ENCODE results near the gene SEC14L2.
A peak's percentile ranks its signal among the peaks of the same experiment; 100 is the strongest.

SEC14L2 gene

DNA sequence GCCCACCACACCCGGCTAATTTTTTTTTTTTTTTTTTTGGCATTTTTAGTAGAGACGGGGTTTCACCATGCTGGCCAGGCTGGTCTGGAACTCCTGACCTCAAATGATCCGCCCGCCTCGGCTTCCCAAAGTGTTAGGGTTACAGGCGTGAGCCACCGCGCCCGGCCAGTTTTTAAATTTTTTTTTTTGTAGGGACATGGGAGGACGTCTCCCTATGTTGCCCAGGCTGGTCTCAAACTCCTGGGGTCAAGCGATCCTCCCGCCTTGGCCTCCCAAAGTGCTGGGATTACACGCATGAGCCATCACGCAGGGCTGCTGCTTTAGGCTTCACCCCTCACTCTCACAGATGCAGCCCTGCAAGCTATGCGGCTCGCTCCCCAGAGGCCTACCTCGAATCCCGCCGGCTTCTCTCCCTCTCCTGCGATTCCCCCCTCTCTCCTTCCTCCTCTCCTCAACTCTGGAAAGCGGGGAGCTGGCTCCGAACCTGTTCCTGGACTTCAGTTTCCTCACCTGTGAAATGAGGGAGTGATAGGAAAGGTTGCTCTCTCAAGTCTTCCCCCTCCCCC is 39.1 kb upstream of the SEC14L2 start:
- H2AFZ ChIP-seq: no peak overlapping the region
- H3K9ac ChIP-seq: no peak overlapping the region
- peak overlapping the region; percentile 87 for H3K4me2 ChIP-seq (ENCODE audit: low read length)
- peaks cover 7% of the 10 kb centered on the region for H3K4me1 ChIP-seq
- H3K79me2 ChIP-seq: peaks cover 23% of the 10 kb centered on the region
- H3K27me3 ChIP-seq (ENCODE audit: control insufficient read depth, insufficient read depth, low read length): no peaks in the 10 kb centered on the region
- no peaks in the 10 kb centered on the region for H3K36me3 ChIP-seq (ENCODE audit: control insufficient read depth, insufficient read depth, low read length)
- no peak overlapping the region for H3K27ac ChIP-seq
- peak overlapping the region; percentile 70 for H3K4me3 ChIP-seq (ENCODE audit: low read depth, low read length)
- TF ChIP-seq, protein P1, sequence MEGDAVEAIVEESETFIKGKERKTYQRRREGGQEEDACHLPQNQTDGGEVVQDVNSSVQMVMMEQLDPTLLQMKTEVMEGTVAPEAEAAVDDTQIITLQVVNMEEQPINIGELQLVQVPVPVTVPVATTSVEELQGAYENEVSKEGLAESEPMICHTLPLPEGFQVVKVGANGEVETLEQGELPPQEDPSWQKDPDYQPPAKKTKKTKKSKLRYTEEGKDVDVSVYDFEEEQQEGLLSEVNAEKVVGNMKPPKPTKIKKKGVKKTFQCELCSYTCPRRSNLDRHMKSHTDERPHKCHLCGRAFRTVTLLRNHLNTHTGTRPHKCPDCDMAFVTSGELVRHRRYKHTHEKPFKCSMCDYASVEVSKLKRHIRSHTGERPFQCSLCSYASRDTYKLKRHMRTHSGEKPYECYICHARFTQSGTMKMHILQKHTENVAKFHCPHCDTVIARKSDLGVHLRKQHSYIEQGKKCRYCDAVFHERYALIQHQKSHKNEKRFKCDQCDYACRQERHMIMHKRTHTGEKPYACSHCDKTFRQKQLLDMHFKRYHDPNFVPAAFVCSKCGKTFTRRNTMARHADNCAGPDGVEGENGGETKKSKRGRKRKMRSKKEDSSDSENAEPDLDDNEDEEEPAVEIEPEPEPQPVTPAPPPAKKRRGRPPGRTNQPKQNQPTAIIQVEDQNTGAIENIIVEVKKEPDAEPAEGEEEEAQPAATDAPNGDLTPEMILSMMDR (IDR thresholded peaks at IDR 0.05): no peak
- no peaks in the 10 kb centered on the region for H3K9me3 ChIP-seq (ENCODE audit: control insufficient read depth, low read length)

DNA sequence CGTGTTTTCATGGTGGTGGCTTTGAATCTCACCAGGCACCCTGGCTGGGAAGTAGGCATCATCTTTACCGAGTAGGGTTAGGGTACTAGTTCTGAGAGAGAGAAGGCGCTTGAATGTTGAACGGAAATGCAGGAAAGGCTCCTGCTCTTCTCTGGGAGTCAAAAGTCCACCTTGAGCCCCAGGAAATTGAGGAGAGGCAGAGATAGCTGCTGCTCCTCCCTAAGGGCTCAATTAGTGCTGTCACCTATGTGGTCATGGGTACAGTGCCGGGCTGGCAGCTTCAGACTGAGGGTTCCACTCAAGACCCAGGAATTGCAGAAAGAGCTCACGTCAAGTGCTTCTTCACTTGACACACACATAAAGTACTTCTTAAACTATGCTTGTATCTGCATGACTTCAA is 38.3 kb upstream of the SEC14L2 start:
- Histone ChIP-seq H3K4me1 (peaks cover 7% of the 10 kb centered on the region), H2AFZ (no peak overlapping the region), H3K4me2 (ENCODE audit: low read length) (no peak overlapping the region), H3K9me3 (ENCODE audit: control insufficient read depth, low read length) (no peaks in the 10 kb centered on the region), H3K79me2 (peaks cover 23% of the 10 kb centered on the region), H3K27me3 (ENCODE audit: control insufficient read depth, insufficient read depth, low read length) (no peaks in the 10 kb centered on the region), H3K4me3 (ENCODE audit: low read depth, low read length) (no peak overlapping the region), H3K27ac (no peak overlapping the region), H3K9ac (no peak overlapping the region), H3K36me3 (ENCODE audit: control insufficient read depth, insufficient read depth, low read length) (no peaks in the 10 kb centered on the region)
- TF ChIP-seq, protein P1 (IDR thresholded peaks at IDR 0.05): no peak

DNA sequence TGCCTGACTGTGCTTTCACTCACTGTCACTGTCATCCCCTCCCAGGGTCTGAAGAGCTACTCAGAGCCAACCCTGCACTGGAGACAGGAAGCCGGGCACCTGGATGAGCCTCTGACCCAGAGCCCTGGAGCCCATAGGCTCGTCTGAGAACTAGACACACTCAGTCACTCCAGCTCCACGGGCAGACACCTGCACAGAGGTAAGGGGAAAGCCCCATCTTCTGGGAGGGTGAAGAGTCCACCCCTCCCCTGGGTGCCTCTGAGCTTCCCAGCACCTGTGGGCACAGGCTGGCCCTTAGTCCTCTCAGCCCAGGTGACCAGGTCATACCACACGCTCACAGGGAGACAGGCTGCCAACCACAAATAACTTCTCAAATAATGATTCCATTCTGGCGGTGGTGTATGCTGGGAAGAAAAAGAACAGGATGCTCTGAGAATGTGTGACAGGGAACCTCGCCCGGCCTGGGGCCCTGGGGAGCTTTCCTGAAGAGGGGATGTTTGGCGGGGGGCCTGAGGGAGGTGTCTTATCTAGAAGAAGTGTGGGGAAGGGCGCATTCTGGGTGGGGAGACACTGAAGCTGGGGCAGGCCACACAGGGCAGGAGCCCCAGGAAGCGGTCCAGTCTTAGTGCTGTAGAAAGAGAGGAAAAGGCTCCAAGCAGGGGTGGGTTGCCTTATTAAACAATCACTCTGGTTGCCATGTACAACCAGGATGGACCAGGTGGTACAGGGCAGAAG is 34.7 kb upstream of the SEC14L2 start:
- Histone ChIP-seq H3K4me1 (no peaks in the 10 kb centered on the region), H3K4me3 (ENCODE audit: low read depth, low read length) (no peak overlapping the region), H3K4me2 (ENCODE audit: low read length) (no peak overlapping the region), H3K36me3 (ENCODE audit: control insufficient read depth, insufficient read depth, low read length) (no peaks in the 10 kb centered on the region), H3K9ac (no peak overlapping the region), H2AFZ (no peak overlapping the region), H3K9me3 (ENCODE audit: control insufficient read depth, low read length) (no peaks in the 10 kb centered on the region), H3K79me2 (no peaks in the 10 kb centered on the region), H3K27me3 (ENCODE audit: control insufficient read depth, insufficient read depth, low read length) (no peaks in the 10 kb centered on the region), H3K27ac (no peak overlapping the region)
- TF ChIP-seq, protein P1 (IDR thresholded peaks at IDR 0.05): no peak

DNA sequence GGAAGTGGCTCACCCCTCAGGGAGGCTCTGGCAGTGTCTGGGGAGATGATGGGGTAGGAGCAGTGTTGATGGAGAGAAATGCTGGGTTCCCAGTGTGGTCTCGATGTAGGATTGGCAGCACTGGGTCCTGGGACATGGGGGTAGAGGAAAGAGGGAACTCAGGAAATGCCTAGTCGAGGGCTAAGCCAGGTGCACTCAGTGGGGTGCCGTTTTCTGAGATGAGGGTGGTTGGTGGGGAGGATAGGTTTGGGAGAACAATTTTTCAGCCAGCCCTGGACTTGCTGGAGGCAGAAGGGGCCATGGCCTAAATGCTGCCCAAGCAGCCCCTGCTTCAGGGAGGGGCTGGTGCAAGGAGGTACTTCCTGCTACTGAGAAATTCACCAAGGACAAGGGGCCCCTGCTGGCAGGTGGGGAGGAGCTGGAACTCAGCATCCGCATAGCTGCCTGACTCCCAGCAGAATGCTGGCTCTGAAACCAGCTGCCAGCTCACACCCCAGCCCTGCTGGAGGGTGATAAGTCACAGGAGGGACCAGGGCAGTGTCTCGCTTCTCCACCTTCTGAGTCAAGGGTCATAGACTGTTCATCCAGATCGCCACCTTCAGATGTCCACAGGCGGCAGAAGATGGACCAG is 34.1 kb upstream of the SEC14L2 start:
- H3K4me1 ChIP-seq: no peaks in the 10 kb centered on the region
- H3K27me3 ChIP-seq (ENCODE audit: control insufficient read depth, insufficient read depth, low read length): no peaks in the 10 kb centered on the region
- no peaks in the 10 kb centered on the region for H3K79me2 ChIP-seq
- no peaks in the 10 kb centered on the region for H3K9me3 ChIP-seq (ENCODE audit: control insufficient read depth, low read length)
- H3K4me2 ChIP-seq (ENCODE audit: low read length): no peak overlapping the region
- H3K36me3 ChIP-seq (ENCODE audit: control insufficient read depth, insufficient read depth, low read length): no peaks in the 10 kb centered on the region
- no peak overlapping the region for H3K9ac ChIP-seq
- no peak overlapping the region for H3K4me3 ChIP-seq (ENCODE audit: low read depth, low read length)
- no peak overlapping the region for H3K27ac ChIP-seq
- H2AFZ ChIP-seq: no peak overlapping the region
- TF ChIP-seq, protein P1 (IDR thresholded peaks at IDR 0.05): no peak

Data from parathyroid adenoma (tissue), 2 donors.